OCI-M2 (cell line): ENCODE results near the gene ZNF488.

Experiments used
- DNase-seq: peaks from one replicate; lab custom pipeline; 2025; ENCODE audit not compliant: unreplicated experiment; lab: John Stamatoyannopoulos, UW

The ZNF488 gene

GRCh38 chr10:47367646-47368045, 16.4 kb downstream of the ZNF488 start:
- no peak for DNase-seq

DNA sequence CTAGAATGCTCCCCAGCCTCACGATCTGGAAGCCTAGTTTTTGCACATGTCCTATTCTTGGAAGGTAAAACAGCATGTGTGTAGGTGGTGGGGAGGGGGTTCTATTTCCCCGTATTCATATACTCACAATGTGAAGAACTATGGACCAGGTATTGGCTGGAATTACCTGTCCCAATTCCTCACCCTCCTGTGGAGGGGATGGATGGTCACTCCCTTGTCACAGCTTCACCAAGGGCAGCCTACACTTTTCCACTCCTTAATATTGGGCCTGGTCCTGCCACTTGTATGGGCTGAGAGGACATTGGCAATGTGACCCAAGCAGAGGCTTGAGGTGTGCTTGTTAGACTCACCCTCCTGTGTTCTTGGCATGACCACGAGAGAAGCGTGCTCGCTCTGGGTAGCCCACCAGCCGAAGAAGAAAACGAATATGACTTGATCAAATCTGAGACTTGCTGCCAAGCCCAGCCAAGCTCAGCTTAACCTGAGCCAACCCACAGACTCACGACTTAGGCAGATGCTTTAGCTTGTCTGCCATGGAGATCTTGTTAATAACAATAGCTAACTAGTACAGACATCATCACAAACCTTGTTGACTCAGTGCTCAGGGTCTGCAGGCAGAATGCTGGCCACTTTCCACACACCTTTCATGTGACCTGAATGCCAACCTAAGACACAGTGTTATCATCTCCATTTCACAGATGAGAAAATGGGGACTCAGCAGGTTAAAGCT, 17.2 kb downstream of the ZNF488 start:
- DNase-seq = no peak

DNA sequence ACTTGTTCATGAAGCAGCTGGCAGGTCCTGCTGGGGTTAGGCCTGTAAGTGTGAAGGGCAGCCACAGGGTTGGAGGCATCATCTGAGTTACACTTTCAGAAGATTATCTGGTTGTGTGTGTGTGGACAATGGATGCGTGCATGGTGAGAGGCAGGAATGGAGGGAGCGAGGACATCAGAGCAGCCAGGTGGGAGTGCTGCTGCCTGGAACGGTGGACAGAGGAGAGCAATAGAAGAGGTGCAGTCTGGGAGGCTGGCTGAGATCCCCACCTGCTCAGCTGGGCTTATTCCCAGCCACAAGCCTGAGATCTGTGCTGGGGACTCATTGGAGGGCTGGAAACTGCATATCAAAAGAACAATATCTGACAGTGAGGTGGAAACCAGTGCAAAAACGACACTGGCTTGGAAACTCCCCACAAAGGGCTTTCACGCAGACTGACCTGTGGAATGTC, 17.9 kb downstream of the ZNF488 start:
- DNase-seq = no peak

- DNase-seq = no peak
Measured at GRCh38 chr10:47365431-47366180, 18.5 kb downstream of the ZNF488 start.

DNA sequence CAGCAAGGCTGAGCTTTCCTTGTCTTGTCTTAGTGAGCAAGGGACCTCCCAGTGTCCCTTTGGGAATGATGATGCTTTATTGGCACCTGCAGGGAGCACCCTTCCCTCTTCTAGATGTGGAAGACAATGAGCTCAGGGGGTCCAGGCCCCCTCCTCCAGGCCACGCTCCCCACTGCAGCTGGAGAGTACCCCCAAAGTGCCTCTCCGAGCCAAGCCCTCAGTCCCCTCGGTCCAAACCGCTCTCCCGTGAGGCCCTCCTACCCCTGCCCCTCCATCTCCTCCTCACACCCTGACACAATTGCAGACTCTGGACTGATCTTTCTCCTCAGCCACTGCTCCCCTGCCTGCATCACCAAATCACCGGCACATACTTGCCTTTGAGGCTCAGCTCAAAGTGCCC, 19.2 kb downstream of the ZNF488 start:
- no peak for DNase-seq

GRCh38 chr10:47364366-47364765, 19.7 kb downstream of the ZNF488 start:
- DNase-seq = no peak

DNA sequence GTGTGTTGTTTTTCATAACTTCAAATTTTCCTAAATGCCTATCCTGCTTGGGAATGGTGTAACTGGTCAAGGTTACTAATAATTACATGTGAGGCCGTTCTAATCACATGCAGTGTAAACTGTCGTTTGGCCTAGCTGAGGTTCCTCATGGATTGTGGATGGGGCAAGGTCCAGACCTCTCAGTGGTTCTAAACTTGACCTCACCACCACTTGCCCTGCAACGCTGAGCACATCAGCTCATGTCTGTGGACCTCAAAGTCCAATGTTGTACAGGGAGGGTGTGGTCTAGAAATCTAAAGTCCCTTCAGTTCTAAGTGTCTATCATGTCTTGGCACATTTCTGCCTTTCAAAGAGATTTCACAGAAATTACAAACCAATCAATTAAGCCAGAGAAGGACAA, 20.3 kb downstream of the ZNF488 start:
- no peak for DNase-seq

- no peak for DNase-seq
Measured at GRCh38 chr10:47362199-47362598, 21.9 kb downstream of the ZNF488 start.

DNA sequence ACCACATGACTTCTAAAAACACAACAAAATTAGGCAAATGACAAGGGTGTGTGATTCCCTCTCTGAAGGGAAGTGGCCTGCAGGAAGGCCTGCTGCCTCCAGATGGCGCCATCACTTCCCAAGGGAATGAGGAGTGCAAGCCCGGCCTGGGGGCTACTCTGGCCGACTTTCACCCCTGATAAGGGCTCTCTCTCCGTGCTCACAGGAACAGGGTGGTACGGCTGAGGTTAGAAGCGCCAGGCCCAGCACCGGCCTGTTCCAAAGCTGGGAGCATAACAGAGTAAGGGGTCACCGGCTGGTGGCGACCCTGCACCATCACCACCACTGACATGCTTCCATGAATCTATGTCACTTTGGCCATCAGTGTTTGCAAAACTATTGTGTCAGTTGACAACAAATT, 22.8 kb downstream of the ZNF488 start:
- DNase-seq = no peak

DNA sequence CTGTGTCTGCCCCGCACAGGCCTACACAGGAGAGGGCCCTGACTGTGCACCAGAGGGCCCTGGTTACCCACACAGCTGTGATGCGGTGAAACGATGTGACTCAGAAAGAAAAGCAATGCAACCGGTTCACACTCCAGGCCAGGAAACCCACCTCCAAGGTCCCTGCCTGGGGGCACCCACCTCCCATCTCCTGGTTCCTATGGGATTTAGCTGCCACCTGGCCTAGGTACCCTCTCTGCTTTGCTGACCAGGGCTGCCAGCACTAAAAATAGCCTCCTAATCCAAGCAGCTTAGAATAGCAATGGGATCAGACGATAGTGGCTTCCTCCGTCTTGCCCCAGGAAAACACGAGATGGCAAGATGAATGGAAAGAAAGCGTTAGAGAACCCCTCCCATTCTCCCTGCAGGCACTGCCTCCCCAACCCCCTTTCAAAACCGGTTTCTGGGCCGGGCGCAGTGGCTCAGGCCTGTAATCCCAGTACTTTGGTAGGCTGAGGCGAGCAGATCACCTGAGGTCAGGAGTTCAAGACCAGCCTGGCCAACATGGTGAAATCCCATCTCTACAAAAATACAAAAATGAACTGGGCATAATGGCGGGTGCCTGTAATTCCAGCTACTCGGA, 23.6 kb downstream of the ZNF488 start:
- DNase-seq = no peak

- no peak for DNase-seq
Measured at GRCh38 chr10:47359626-47360418, 24.3 kb downstream of the ZNF488 start.

DNA sequence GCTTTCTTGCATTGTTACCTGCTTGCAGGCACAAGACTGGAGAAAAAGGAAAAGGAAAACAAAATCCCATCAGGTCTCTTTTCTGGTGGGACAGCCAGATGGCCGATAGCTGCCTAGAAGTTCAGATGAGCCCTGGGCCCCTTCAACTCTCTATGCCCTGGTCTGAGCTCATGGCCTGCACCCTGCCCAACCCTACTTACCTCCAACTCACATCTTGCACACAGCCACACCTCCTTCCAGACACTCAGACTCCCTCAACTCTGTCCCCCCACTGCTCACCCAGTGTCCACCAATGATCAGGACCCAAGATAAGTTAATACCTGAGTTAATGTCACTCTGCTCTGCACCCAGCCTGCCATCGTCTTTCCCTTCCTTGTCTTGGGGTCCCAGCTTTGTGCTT, 25.0 kb downstream of the ZNF488 start:
- no peak for DNase-seq

DNA sequence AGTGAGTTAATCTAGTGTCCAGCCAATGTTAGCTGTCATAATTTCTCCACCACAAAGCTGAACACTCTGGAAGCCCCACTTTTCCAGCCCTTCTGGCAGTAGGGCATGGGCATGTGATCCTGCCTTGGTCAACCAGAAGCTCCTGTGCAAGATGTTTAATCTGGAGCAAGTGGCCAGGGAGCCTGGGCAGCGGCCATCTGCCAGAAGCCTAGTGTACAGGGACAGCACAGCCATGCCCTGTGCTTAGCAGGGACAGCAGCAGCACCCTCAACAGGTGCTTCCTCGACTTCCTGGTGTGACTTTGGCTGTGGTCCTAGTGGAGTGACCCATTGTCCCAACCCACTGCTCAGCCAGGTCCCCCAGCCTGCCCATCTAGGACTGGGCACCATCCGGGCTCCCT, 25.6 kb downstream of the ZNF488 start:
- no peak for DNase-seq

DNA sequence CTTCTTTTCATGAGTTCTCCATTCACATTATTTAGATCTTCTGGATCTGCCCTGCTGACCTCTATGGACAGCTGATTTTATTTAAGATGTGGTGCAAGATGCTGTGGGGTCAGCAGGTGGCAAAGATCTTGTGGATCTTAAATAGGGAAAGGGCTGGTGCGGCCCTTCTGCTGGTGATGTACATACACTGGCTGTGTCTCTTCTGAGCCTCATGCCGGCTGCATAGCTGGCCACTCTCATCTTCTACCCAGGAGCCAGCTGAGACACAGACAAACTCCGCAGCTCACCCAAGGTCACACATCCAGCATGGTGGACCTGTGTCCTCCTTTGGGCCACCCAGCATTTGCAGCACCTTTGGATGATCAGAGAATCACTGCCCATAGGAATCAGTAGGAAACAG, 26.2 kb downstream of the ZNF488 start:
- DNase-seq = no peak

DNA sequence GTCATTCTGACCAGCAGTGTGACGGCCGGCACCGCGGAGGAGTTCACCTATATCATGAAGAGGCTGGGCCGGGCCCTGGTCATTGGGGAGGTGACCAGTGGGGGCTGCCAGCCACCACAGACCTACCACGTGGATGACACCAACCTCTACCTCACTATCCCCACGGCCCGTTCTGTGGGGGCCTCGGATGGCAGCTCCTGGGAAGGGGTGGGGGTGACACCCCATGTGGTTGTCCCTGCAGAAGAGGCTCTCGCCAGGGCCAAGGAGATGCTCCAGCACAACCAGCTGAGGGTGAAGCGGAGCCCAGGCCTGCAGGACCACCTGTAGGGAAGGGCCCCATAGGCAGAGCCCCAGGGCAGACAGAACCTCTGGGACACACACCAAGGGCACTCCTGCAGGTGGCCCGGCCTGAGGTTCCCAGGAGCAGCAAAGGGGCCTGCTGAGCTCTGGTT, 26.9 kb downstream of the ZNF488 start:
- no peak for DNase-seq

- no peak for DNase-seq
Measured at GRCh38 chr10:47356708-47357107, 27.4 kb downstream of the ZNF488 start.

DNA sequence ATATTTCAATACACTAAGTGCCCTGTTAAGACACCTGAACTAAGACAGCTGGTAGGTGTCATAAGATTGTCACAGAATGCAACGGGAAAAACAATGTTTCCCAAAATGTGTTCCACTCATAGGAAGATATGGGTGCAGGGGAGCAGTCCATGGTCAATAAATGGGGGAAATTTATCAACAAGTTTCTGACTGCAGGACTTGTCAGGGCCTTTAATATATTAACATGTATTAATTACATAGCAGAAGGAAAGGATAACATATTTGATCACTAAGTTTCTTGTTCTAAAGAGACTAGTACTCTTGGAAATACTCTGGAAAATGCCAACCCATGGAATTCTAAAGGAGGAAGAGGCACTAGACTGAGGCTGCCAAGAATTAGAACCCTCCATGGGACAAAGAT, 29.2 kb downstream of the ZNF488 start:
- no peak for DNase-seq

DNA sequence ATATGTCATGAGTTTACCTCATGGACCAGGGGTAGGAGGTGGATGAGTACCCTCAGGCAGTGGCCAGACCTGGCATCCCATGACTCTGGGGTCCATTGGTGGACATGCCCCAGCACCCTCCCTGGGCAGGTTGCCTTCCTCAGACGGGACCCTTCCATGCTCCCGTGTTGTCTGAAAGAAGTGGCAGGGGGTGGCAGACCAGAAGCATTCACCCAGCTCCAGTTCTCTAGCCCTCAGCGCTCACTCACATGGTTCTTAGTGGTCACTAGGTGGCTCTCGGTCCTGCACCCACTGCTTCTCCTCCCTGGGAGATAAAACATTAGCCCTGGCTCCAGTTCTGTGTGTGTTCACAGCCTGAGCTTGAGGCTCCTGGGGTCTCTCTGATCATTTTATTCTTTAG, 29.9 kb downstream of the ZNF488 start:
- no peak for DNase-seq

DNA sequence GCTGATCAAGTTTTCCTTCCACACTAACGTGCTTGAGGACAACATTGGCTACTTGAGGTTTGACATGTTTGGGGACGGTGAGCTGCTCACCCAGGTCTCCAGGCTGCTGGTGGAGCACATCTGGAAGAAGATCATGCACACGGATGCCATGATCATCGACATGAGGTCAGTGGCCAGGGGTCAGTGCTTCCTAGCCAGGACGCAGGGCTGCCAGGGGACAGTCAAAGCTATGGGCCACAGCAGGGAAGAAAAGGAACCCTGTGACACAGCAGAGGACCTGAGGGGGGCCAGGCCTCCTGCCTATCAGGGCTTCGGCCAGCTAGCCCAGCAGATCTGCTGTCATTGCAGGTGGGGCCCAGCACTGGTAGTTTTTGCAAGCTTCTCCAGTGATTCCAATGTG, 30.7 kb downstream of the ZNF488 start:
- no peak for DNase-seq

DNA sequence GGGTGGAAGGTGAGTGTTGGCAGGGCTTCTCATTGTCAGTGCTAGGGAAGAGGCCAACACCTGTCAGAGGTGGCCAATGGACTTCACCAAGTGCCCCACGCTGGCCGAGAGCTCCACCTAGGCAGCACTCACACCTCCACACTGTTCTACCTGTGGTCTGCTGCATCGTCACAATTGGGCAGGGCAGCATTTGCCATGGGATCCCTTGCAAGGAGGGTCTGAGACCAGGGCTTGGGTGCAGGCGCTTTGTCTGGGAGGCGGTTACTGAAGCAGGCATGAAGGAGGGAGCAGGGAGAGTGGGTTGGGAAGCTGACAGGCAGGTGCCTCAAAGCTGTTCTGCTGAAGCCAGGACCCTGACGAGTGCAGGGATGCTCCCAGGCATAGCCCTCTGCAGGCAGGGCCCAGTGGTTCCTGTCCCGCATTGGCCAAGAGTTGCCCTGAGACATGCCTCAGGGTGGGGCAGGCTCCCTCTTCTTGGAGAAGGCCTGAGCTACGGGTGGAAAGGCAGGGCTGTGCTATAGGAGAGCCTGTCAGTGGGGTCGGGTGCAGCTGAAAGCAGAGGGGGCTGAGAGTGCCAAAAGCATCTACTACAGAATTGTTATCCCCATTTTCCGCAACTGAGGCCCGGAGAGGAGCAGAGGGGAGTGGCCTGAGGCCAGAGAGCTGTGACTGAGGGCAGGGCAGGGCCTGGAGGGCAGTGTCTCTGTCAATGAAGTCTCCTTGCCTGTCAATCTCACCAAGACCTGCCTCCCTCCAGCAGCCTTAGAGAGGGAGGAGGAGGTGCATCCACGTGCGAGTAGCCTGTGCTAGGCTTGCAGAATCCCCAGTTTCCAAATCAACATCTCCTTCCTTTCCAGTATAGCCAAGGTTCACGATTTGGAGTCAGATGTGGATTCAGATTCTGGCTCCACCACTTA, 31.9 kb downstream of the ZNF488 start:
- DNase-seq = no peak
